HepG2 (cell line): Measurements from ENCODE around the gene DPP7. TPM values are rescaled to one million over a fixed set of nuclear protein-coding genes. Genes with fewer than 3 reads are reported as not detected.

Experiments used
- CERS6 ChIP-seq: sonication (generic); formaldehyde crosslinking; IDR thresholded peaks from 2 replicates; pipeline ENCODE4 v1.5.0; 2020; ENCODE audit warnings: missing genetic modification reagents
- DRAP1 ChIP-seq: IDR thresholded peaks from 2 replicates; pipeline ENCODE4 v1.6.1; 2016; ENCODE audit warnings: missing genetic modification reagents, missing compliant biosample characterization
- FOXO4 ChIP-seq: sonication (generic); formaldehyde crosslinking; conservative IDR thresholded peaks from 2 replicates; pipeline ENCODE4 v1.8.1; 2023; ENCODE audit warnings: missing genetic modification reagents
- MAFK ChIP-seq, 2 experiments: IDR thresholded peaks in 1 of 2; conservative IDR thresholded peaks in 1 of 2; 2 replicates each; pipeline ENCODE4 v1.6.1; 2011; ENCODE audit warnings: improper control_type of control experiment in 2 of 2, low read length in 2 of 2
- SOX5 ChIP-seq: IDR thresholded peaks from 2 replicates; pipeline ENCODE4 v1.6.1; 2016; ENCODE audit warnings: borderline replicate concordance
- ZIK1 ChIP-seq: sonication (generic); formaldehyde crosslinking; IDR thresholded peaks from 2 replicates; pipeline ENCODE4 v1.5.0; 2020; ENCODE audit warnings: mild to moderate bottlenecking, low read depth, missing genetic modification reagents, borderline replicate concordance
- ZKSCAN5 ChIP-seq: sonication (generic); formaldehyde crosslinking; IDR thresholded peaks from 2 replicates; pipeline ENCODE4 v1.5.1; 2020; ENCODE audit warnings: mild to moderate bottlenecking, missing genetic modification reagents
- ZNF180 ChIP-seq: sonication (generic); formaldehyde crosslinking; IDR thresholded peaks from 2 replicates; pipeline ENCODE4 v1.4.0; 2020; ENCODE audit warnings: low read depth, missing genetic modification reagents, borderline replicate concordance
- ZNF256 ChIP-seq: sonication (generic); formaldehyde crosslinking; conservative IDR thresholded peaks from 2 replicates; pipeline ENCODE4 v1.4.0; 2020; ENCODE audit warnings: missing genetic modification reagents
- ZNF264 ChIP-seq: sonication (generic); formaldehyde crosslinking; IDR thresholded peaks from 2 replicates; pipeline ENCODE4 v1.4.0; 2020; ENCODE audit warnings: missing genetic modification reagents
- ZNF33B ChIP-seq: sonication (generic); formaldehyde crosslinking; IDR thresholded peaks from 2 replicates; pipeline ENCODE4 v1.5.1; 2020; ENCODE audit warnings: mild to moderate bottlenecking, missing genetic modification reagents
- ZNF407 ChIP-seq: sonication (generic); formaldehyde crosslinking; IDR thresholded peaks from one replicate; pipeline ENCODE4 v1.5.1; 2020; ENCODE audit warnings: mild to moderate bottlenecking, missing genetic modification reagents; ENCODE audit errors: not compliant biosample characterization
- ZNF567 ChIP-seq: sonication (generic); formaldehyde crosslinking; IDR thresholded peaks from 2 replicates; pipeline ENCODE4 v1.8.1; 2023; ENCODE audit warnings: mild to moderate bottlenecking, missing genetic modification reagents, borderline replicate concordance
- ZNF598 ChIP-seq: sonication (generic); formaldehyde crosslinking; IDR thresholded peaks from 2 replicates; pipeline ENCODE4 v1.5.1; 2020; ENCODE audit warnings: mild to moderate bottlenecking, missing genetic modification reagents, borderline replicate concordance
- ZNF710 ChIP-seq: sonication (generic); formaldehyde crosslinking; IDR thresholded peaks from 2 replicates; pipeline ENCODE4 v1.5.0; 2020; ENCODE audit warnings: mild to moderate bottlenecking, missing genetic modification reagents, borderline replicate concordance
- ZNF883 ChIP-seq: sonication (generic); formaldehyde crosslinking; IDR thresholded peaks from 2 replicates; pipeline ENCODE4 v1.5.1; 2020; ENCODE audit warnings: mild to moderate bottlenecking, missing genetic modification reagents; ENCODE audit errors: not compliant biosample characterization
- polyA plus RNA-seq, 8 experiments: library from polyadenylated mRNA; depleted of rRNA in 3 of 8; stranded (reverse) in 7 of 8; unstranded in 1 of 8; fragments of >200 nt; fragmentation: Illumina TruSeq in 4 of 8; extraction: Trizol in 4 of 8; gene quantifications; 2 replicates each; pipeline versions ENCODE4 v1.2.1 to v1.2.3, GENCODE V29; 2011 to 2016; ENCODE audit warnings: low read depth in 4 of 8, missing spikeins in 1 of 8, mixed read lengths in 1 of 8; ENCODE audit not compliant: insufficient read depth in 1 of 8
- total RNA-seq, 5 experiments: library from RNA; depleted of rRNA; stranded (reverse); fragments of >200 nt; fragmentation: Illumina TruSeq; extraction: Trizol; gene quantifications; 2 replicates each; pipeline ENCODE4 v1.2.3, GENCODE V29; 2016; ENCODE audit warnings: low read depth in 1 of 5

DPP7 gene
- total and polyA plus RNA-seq, 2 of the 13 experiments (the other 11 are each of a cell fraction or from before 2014, with no cell fraction given): 1.2 to 4.5 TPM

GRCh38 chr9:137116027-137116507 lies 1.5 kb upstream of the DPP7 start (continued):
- TF ChIP-seq ZNF407 (CRISPR knock-in tag) (no peak), ZNF710 (CRISPR knock-in tag) (no peak), ZNF883 (CRISPR knock-in tag) (no peak), ZKSCAN5 (CRISPR knock-in tag) (no peak), ZNF180 (CRISPR knock-in tag) (no peak), ZNF567 (CRISPR knock-in tag) (no peak), DRAP1 (CRISPR knock-in tag) (0 out of 2 replicates have a peak, but pooled peaks have one; percentile 20), ZNF33B (CRISPR knock-in tag) (no peak), FOXO4 (no peak), ZIK1 (CRISPR knock-in tag) (no peak), ZNF598 (CRISPR knock-in tag) (no peak), ZNF264 (CRISPR knock-in tag) (no peak), CERS6 (CRISPR knock-in tag) (no peak), ZNF256 (CRISPR knock-in tag) (no peak), SOX5 (peak; percentile 20; the same call in 1 of the 2 replicates), MAFK (conservative IDR thresholded peaks at IDR 0.05 in 1 of 2, IDR thresholded peaks at IDR 0.05 in 1 of 2; ENCODE audit: low read length in 2 of 2) (no peak)
